Ramos (cell line): ENCODE results near the gene ST3GAL4.
"Not testable (repeated sequence)": the region's sequence is repeated elsewhere in the genome, so short reads cannot be mapped to it uniquely, and the experiment has no call there.

Source experiments
- in situ Hi-C: fragments of 300-500 bp; cut with MboI; formaldehyde crosslinking; loops from one replicate; pipeline ENCODE4 v1.14.3; 2022; ENCODE audit warnings: low sequenced_read_pairs; ENCODE audit not compliant: unreplicated experiment

ST3GAL4 gene

DNA sequence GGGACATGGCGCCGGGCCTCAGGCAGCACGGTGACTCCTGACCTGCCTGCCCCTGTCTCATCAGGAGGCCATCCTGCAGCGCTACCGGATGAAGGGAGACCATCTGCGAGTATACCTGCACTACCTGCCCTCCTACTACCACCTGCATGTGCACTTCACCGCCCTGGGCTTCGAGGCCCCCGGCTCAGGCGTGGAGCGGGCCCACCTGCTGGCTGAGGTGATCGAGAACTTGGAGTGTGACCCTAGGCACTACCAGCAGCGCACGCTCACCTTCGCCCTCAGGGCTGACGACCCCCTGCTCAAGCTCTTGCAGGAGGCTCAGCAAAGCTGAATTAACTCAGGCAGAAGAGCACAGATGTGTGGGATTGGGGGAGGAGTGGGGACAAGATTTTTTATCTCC is 10.2 kb upstream of the ST3GAL4 start:
- in situ Hi-C loops, result no loop called here

DNA sequence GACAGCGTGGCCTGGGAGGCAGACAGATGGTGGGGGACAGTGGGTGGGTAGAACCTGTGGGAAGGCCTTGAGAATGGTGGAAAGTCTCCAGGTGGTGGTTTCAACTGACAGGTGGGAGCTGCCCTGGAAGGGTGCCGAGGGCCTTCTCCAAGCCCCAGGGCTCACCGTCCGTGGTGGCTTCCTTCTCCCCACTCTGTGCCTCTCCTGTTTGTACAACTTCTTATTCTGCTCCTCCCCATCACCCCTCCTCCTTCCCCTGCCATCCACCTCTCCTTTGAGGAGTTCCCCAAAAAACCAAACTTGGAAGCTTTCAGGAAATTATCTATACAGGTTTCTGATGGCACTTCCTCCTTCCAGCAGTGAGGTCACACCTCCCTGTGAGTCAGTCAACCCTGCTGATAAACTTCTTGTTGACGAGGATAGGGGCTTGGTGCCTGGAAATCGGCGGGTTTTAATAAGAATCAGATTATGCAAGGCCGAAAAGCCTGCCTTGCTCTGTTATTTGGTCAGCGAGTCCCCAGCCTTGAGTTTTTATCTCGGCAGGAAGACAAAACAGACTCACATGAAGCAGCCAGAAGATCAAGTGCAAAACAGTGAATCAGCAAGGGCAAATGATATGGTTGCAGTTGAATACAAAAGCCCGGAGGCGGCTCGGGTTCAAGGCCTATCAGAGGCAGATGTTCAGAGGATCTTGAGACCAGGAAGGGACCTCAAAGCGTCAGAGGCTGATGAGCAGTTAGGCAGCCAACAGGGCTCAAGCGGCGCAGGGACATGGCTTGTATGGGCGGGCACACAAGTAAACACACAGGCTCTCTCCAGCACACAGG is 9.5 kb upstream of the ST3GAL4 start:
- in situ Hi-C loops, result no loop called here

DNA sequence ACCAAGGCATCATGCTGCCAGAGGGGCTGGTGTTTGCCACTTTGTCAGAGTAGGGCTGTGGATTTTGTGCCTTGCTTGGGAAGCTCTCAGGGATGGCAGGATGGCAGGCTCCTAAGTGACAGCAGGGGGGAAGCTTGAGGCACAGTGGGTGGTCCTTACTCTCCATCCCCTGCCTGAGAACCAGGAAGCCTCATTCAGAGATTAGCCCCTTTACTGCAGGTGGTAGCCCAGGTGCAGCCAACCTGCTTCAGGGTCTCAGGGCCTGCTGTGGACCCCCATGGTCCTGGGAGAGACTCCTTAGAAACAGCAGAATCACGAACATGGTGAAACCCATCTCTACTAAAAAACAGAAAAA is 8.9 kb upstream of the ST3GAL4 start:
- in situ Hi-C loops, result no loop called here

DNA sequence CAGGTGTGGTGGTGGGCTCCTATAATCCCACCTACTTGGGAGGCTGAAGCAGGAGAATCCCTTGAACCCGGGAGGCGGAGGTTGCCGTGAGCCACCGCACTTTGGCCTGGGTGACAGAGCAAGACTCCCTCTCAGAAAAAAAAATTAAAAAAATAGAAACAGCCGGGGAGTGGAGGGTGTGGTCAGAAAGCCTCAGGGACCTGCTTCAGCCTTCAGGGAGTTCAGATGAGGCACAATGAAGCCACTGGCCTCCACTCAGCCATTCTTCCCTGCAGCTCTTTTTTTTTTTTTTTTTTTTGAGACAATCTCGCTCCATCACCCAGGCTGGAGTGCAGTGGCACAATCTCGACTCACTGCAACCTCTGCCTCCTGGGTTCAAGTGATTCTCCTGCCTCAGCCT is 8.5 kb upstream of the ST3GAL4 start:
- in situ Hi-C loops, result not testable (repeated sequence)

DNA sequence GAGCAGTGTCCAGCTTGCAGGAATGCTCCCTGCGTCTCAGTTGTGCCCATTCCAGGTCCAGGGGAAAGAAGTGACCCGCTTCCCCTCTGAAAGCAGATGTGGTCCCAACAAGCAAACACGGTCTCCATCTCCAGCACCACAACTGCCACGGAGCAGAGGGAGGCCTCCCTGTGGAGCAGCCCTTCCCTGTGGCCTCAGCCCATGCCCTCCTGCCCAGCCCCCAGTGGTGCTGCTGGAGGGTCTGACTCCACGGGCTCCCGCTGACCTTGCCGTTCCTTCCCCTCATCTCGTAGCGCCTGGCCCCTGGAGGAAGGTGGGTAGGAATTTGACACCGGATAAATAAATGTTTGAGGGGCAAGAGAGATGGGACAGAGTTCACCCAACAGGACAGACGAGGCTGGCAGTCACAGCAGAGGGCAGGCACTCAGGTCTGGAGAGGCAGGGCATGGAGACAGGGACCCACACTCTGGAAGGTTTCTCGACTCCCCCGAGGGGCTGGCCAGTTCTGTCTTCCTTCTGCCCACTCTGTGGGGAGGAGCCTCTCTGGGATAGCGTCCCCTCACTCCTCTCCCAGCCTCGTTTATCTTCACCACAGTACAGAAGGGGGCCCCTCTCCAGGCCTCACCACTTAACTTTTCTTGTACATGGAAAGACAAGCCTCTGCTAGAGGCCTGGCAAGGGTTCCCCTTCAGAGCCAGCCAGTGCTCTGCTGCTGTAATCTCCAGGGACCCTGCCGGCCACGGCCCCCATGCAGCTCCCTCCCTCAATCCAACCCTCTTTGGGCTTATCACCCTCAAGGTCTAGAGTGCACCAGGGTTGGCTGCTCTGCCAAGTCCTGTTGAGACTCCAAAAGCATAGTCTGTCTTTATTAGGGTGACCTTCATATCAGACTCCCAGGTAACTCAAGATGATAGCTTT is 7.5 kb upstream of the ST3GAL4 start:
- in situ Hi-C loops, result no loop called here

DNA sequence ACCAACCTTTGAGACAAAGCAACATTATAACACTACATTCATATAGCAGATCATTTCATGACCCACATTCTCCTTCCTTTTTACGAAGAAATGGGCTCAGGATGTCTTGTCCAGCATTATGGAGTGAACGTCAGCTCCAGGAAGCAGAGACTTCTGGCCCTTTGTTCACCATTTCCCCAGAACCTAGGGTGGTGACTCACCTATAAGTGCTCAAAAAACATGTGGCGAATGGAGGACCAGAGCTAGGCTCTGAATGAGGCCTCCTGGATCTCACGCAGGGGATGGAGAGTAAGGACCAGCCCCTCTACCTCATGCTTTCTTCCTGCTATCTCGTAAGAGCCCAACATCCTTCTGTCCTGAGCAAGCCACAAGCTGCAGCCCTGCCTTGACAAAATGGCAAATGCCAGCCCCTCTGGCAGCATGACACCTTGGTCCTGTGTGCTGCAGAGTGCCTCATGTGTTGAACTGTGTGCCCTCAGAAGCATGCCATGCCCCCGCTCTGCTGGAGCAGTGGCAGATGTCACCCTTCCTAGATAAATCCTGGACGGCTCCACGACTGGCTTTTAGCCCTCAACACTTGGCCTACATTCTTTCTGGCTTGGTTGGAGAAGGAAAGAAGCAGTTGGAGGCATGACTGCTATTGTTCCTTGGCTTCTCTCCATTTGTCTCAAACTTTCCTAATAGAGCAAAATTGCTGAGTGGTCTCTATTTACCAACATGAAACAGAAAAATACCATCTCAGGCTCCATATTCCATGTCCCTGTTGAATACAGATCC is 6.5 kb upstream of the ST3GAL4 start:
- in situ Hi-C loops, result no loop called here

DNA sequence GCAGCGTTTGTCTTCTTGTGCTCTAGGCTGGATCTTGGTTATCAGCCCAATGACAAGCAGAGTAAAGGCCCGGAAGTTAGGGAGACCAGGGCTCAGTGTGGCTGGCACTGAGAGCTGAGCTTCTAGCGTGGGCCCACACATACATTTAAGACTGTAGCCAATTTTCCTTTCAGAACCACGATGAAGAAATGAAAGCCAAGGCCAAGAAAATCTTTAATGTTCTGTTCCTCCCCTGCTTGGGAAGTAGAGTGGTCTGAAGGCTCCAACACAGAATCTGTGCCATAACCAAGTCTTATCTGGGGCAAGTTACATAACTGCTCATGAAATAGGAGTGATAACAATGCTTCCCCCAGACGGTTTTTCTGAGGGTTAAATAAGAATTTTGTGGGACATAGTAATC is 4.7 kb upstream of the ST3GAL4 start:
- in situ Hi-C loops, result no loop called here

DNA sequence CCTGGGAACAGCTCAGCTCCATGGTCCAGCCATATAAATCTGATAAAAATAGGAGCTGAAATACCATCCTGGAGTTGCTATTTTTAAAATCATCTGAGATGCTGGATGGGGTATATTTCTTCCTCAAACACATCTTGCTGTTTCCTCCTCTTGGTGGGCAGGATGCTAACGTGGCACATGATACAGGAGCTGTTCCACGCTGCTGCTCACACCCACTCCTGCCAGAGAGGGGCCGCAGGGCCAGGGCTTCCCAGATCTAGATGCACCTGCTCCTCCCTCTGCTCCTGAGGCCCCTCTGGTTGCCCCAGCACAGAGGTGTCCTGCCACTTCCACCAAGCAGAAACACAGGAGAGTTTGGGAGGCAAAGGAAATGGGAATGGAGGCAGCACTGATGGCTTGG is 3.3 kb upstream of the ST3GAL4 start:
- in situ Hi-C loops, result no loop called here

DNA sequence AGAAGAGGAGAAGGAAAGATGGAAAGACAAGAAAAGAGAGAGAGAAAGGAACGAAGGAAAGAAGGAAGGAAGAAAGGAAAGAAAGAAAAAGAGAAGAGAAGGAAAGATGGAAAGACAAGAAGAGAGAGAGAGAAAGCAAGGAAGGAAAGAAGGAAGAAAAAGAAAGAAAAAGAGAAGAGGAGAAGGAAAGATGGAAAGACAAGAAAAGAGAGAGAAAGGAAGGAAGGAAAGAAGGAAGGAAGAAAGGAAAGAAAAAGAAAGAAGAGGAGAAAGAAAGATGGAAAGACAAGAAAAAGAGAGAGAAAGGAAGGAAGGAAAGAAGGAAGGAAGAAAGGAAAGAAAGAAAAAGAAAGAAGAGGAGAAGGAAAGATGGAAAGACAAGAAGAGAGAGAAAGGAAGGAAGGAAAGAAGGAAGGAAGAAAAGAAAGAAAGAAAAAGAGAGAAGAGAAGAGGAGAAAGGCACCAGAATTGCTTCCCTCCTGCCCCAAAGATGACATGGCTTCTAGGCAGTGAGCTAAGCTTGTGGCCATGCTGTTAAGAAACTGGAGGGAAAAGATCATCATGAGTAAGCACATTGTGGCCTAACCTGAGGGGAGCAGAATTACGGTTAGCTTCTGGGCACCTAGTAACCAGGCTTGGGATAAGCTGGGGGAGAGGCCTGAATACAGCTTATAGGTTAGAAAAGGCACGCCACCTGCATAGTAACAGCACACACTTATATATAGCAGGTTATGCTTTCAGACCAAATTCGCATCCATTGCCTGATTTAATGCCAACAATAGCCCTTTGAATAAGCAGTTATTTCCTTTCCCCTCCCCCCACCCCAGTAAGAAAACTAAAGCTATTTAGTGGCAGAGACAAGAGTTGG is 2.3 kb upstream of the ST3GAL4 start:
- in situ Hi-C loops, result no loop called here

DNA sequence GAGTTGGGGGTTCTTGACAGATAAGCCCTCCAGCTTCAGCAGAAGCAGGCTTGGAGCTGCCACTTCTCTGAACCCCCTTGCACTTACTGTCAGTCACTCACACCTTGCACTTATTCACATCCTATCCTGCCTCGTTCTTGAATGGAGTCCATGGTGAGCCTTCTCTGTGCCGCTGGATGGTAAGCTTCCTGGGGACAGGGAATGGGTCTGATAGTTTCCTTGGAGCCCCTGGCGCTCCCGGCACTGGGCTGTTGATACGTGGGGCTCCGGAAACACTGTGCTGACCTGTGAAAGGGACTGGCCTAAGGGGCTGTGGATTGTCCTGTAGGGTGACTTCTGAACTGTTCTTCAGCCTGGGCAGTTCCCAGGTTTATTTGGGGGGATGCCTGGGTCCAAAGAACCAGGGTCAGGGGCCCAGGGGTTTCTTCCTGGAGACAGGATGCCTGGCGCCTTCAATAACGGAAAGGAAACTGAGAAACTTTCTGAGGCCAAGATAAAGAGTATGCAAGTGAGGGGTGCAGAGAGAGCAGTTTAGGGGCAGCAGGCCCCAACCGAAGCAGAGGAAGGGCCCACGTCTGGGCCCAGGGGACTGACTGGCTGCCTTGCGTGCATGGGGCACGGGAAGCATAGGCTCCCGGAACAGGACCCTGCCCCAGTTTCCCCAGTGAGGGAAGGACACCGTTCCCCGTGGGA is 709 bp upstream of the ST3GAL4 start:
- in situ Hi-C loops, result no loop called here

DNA sequence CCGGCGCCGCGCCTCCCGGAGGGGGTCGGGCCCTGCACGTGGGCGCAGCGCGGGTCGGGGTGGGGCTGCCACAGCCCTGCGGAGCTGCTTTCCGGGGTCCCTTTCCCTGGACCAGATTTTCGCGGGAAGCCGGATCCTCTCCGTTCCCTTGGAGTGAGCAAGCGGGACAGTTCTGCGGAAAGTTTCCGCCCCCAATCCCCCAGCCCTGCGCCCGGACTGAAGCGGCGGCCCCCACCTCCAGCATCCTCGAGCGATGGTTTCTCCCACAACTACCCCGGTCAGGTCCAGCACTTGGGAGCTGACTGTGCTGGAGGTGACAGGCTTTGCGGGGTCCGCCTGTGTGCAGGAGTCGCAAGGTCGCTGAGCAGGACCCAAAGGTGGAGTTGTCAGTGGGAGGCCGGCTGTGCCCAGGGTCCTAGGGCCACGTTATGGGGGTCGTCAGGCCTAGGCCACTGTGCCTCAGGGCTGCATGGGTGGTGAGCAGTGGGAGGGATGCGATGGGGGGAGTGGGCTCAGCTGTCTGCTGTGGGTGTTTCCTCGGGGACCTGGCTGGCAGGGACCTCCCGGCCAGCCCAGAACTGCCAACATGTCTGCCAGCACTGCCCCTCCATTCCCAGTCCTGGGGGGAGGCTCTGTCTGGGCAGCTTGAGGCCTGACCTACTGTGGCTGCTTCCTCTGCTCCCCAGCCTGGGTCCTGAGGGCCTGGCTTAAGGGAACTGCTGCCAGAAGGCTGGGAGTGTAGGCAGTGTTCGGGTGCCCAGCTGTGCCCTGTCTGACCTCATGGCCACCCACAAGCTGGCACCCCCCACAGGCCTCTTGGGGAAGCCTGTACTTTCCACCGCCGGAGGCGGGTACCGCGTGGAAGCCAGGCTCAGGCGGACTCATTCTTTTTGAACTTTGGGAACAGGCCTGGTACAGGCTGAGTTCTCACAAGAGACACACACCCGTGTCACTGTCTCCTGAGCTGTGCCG is 726 bp downstream of the ST3GAL4 start:
- in situ Hi-C loops, result no loop called here

DNA sequence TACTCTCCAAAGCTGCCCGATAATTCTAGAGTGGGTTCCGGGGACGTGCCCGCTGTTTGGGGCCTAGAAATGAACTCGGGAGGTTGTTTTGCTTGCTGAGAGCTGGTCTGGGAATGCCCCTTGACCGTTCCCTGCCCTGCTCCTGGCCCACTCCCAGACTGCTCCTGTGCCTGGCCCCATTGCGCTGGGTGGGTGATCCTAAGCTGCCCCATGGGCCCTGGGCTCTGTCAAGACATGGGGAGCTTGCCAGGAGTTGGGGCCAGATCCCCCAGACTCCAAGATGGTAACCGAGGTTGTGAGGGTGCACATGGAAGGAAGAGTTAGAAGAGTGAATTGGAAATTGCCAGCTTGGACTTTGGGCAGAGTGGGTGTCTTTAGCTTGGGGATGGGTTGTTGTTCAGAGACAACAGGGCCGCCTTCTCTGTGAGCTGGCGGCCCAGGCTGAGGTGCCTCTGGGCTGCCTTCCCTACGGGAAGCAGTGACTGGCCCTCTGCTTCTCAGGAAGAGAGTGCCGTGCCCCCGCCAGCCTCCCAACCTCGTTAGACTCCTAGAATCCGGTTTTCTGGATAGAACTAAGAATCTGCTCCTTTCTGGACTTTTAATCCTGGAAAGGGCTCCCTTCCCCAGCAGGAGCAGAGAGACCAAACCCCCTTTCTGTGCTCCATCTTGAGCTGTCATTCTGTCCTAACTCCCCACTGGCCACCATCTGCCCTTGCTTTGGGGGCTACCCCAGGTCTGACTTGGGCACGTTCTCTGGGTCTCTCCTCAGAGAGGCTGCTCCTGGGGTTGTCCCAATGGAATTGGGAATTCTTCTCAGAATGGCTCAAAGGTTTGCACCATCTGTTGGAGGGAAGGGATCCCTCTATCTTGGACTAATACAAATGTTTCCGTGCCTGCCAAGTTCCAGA is 1.8 kb downstream of the ST3GAL4 start:
- in situ Hi-C loops, result no loop called here

DNA sequence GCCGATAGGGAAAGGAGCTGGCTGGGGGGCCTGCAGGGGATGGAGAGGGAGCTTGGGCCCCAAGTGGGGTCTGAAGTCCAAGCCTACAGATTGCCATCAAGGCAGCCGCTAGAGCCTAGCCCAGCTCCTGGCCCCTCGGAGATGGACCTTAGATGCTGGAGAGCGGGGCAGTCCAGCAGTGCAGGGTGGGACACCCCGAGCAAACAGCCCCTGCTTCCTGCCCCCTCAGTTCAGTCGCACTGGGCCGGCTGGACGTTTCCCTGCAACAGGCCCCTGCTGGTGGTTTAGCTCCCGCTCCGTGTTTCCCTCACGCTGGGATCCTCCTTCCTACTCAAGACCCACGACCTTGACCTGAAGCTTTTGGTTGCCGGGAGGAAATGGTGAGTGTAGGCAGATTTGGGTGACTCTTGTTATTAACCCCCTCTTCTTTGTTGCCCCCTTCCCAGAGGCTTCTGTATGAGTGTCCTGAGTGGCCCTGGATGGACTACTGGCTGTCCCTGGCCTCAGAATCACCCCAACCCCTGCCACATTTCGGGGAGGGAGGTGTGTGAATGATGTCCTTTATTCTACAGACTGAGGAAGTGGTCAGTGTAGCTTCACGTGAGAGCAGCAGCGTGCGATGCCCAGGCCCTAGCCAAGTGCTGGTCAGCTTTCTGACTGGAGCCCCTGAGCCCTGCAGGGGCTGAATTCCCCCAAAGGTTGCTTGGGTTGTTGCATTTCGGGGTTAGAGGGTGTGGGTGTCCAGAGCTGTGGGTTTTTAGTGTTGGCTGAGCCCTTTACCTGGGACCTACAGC is 2.7 kb downstream of the ST3GAL4 start:
- in situ Hi-C loops, result no loop called here

DNA sequence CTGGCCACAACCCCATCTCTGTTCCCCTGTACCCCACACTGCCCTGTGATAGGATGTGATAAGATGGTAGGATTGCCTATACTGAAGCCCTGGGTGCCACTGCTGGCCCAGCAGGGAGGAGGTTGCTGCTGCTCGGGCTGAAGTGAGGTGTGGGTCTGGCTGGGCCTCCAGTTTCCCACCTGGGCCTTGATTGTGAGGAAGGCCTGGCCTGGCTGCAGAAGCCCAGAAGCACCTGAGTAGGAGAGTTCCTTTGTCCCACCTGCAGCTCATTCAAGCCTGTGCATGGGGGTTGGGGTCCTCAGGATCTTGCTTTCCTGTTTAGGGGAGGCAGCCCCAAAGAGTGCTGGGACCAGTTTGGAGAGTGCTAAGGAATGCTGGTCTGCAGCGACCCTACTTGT is 3.3 kb downstream of the ST3GAL4 start:
- in situ Hi-C loops, result no loop called here

DNA sequence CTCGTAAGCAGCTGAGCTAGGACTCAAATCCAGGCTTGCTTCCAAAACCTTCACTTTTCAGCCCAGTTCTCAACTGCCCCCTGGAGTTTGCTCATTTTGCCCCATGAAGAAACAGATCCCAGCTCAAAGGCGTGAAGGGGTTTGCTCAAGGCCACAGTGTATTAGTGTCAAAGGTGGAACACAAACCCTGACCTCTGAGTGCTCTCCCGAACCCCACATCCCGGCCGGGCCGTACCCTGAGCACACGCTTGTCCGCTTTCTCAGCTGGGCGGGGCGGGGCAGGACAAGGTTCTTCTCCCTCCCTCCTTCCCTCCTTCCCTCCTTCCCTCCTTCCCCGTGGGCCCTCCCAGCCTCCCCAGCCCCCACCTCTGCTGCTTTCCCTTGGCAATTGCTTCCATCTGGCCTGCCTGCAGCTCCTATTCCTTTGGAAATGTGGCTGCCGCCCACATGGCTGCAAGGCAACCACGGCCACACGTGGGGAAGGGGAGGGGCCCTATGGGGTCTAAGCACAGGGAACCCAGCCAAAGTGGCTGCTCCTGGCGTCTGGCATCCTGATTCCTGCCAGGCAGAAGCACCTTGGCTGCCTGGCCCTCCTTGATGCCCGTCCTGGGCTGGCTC is 4.1 kb downstream of the ST3GAL4 start:
- in situ Hi-C loops, result no loop called here

DNA sequence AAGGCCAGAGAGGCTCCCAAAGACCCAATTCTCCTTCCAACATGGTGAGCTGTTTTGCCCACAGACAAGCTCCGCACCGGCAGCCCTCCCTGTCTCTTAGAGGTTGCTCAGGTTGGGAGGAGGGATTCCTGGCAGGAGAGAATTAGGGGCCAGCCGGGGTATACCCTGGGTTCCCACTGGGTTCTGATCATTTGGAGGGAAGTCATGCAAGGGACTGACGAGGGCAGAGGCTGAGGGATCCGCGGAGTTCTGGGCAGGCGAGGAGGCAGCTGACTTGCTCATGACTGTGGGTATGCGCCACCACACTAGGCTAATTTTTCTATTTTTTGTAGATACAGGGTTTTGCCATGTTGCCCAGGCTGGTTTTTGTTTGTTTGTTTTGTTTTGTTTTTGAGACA is 4.6 kb downstream of the ST3GAL4 start:
- in situ Hi-C loops, result no loop called here
